Epithelial cell of esophagus (primary cell): ENCODE results near the gene GUCY2D.

Experiments used
- DNase-seq: peaks from one replicate; pipeline ENCODE4 v3.0.0; 2010; ENCODE audit warnings: low read depth
- H3K4me3 ChIP-seq: 2 replicates; pipeline ENCODE4 v1.5.1; 2011; ENCODE audit warnings: mild to moderate bottlenecking, low read length, control low read depth
- CTCF ChIP-seq: IDR thresholded peaks from 2 replicates; pipeline ENCODE4 v1.5.1; 2011; ENCODE audit warnings: low read depth, mild to moderate bottlenecking, low read length, control low read depth, inconsistent platforms; ENCODE audit not compliant: insufficient read depth; ENCODE audit errors: missing control alignments

GUCY2D gene

GRCh38 chr17:8053600-8053999 is 51.2 kb downstream of the GUCY2D start:
- no peak for TF ChIP-seq CTCF
- no peak overlapping the region for H3K4me3 ChIP-seq
- peak; percentile 36 for DNase-seq

DNA sequence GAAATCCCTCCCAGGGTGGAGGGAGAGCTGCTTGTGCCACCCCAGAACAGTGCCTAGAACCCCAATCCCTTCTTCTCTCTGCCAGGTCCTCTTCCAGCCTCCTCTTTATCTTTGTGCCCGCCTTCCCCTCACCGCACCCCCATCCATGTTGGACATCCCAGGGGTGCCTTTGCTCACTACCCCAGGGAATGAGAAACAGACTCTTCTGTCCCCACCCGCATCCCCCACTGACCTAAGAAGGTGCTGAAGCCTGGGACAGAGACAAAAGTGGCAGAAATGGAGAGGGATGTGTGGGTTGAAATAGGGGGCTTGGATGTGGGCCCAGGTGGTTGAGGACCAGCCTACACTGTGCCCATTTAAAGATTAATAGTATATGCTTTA is 53.4 kb downstream of the GUCY2D start:
- H3K4me3 ChIP-seq, result no peak overlapping the region
- no peak for DNase-seq
- TF ChIP-seq CTCF, result no peak

GRCh38 chr17:8056232-8056975 is 54.0 kb downstream of the GUCY2D start:
- TF ChIP-seq CTCF, result no peak
- DNase-seq, result peak; percentile 86
- no peak overlapping the region for H3K4me3 ChIP-seq

GRCh38 chr17:8056976-8057625 is 54.7 kb downstream of the GUCY2D start:
- H3K4me3 ChIP-seq, result no peak overlapping the region
- no peak for DNase-seq
- TF ChIP-seq CTCF, result no peak

- DNase-seq, result peak; percentile 83
- peak; percentile 77 for TF ChIP-seq CTCF
- no peak overlapping the region for H3K4me3 ChIP-seq
These were observed 55.3 kb downstream of the GUCY2D start for GRCh38 chr17:8057691-8058114.

DNA sequence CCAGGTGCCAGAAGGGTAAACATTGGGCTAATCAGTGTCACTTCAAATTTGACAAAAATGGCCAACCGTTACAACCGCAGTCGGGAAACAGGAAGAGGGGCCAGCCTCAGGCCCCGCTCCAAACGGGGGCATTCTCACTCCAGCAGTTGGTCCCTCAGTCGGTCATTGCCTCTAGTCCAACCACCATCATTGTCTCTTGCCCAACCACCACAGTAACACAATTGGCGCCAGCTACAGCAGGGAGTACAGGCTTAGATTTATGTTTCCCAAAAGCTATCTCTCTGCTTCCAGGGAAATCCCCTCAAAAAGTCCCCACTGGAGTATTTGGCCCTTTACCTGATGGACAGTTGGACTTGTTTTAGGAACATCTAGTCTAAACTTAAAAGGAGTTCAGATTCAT is 56.7 kb downstream of the GUCY2D start:
- H3K4me3 ChIP-seq, result no peak overlapping the region
- no peak for TF ChIP-seq CTCF
- no peak for DNase-seq
